ENCODE results near the gene CCDC187.

DNA sequence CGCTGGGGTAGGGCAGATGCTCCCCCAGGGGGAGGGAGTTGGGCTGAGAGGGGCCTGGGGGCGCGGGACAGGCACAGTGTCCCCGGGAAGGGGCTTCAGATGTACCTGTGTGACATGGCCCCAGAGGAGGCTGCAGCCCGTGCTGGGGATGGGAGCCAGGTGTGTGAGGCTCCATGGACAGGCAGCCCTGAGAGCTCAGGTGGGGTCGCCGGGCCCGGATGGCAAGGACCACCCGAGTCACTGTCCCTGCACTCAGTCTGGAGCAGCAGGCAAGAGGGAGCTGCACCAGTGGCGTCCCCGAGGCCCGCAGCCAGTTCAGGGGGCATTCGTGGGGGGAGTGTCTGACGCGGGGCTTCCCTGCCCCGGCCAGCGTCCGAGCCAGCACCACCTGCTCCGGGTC is 18.9 kb downstream of the CCDC187 start:
- TF ChIP-seq POLR2A (IDR thresholded peaks at IDR 0.05), result no peak
- TF ChIP-seq, protein P1, sequence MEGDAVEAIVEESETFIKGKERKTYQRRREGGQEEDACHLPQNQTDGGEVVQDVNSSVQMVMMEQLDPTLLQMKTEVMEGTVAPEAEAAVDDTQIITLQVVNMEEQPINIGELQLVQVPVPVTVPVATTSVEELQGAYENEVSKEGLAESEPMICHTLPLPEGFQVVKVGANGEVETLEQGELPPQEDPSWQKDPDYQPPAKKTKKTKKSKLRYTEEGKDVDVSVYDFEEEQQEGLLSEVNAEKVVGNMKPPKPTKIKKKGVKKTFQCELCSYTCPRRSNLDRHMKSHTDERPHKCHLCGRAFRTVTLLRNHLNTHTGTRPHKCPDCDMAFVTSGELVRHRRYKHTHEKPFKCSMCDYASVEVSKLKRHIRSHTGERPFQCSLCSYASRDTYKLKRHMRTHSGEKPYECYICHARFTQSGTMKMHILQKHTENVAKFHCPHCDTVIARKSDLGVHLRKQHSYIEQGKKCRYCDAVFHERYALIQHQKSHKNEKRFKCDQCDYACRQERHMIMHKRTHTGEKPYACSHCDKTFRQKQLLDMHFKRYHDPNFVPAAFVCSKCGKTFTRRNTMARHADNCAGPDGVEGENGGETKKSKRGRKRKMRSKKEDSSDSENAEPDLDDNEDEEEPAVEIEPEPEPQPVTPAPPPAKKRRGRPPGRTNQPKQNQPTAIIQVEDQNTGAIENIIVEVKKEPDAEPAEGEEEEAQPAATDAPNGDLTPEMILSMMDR (IDR thresholded peaks at IDR 0.05), result no peak

All from tibial nerve (tissue), 3 donors.